ENCODE data around the gene CPLX3.

Gene CPLX3

GRCh38 chr15:74837482-74838136 is 11.2 kb downstream of the CPLX3 start:
- no peak for TF ChIP-seq REST (IDR thresholded peaks at IDR 0.05; ENCODE audit: low read depth)
- no peak for TF ChIP-seq CEBPB (IDR thresholded peaks at IDR 0.05)
- TF ChIP-seq YY1 (IDR thresholded peaks at IDR 0.05; ENCODE audit: low read depth): no peak
- TF ChIP-seq ZBTB7A (IDR thresholded peaks at IDR 0.05; ENCODE audit: low read depth): no peak

- no peak for TF ChIP-seq NFIC (IDR thresholded peaks at IDR 0.05)
- no peak for TF ChIP-seq RAD21 (IDR thresholded peaks at IDR 0.05; ENCODE audit: low read depth)
- TF ChIP-seq REST (IDR thresholded peaks at IDR 0.05; ENCODE audit: low read depth): no peak
- no peak for TF ChIP-seq CREB1 (IDR thresholded peaks at IDR 0.05; ENCODE audit: low read depth)
- no peak for TF ChIP-seq TAF1 (IDR thresholded peaks at IDR 0.05; ENCODE audit: low read depth)
- TF ChIP-seq FOXM1 (IDR thresholded peaks at IDR 0.05; ENCODE audit: borderline replicate concordance, low read depth): no peak
- no peak for TF ChIP-seq MAX (IDR thresholded peaks at IDR 0.05)
- no peak for TF ChIP-seq YY1 (IDR thresholded peaks at IDR 0.05; ENCODE audit: low read depth)
- no peak for TF ChIP-seq EGR1 (IDR thresholded peaks at IDR 0.05)
- no peak for TF ChIP-seq USF1 (IDR thresholded peaks at IDR 0.05)
- no peak for TF ChIP-seq TCF12 (IDR thresholded peaks at IDR 0.05; ENCODE audit: low read depth)
- no peak for TF ChIP-seq CEBPB (IDR thresholded peaks at IDR 0.05)
- no peak for TF ChIP-seq EP300 (IDR thresholded peaks at IDR 0.05; ENCODE audit: borderline replicate concordance)
- TF ChIP-seq TEAD4 (IDR thresholded peaks at IDR 0.05): no peak
- TF ChIP-seq ZBTB7A (IDR thresholded peaks at IDR 0.05; ENCODE audit: low read depth): no peak
These were observed 11.7 kb downstream of the CPLX3 start for GRCh38 chr15:74838137-74838516.

- TF ChIP-seq NFIC (IDR thresholded peaks at IDR 0.05): no peak
- TF ChIP-seq USF1 (IDR thresholded peaks at IDR 0.05): no peak
- no peak for TF ChIP-seq FOXM1 (IDR thresholded peaks at IDR 0.05; ENCODE audit: borderline replicate concordance, low read depth)
- no peak for TF ChIP-seq EGR1 (IDR thresholded peaks at IDR 0.05)
- TF ChIP-seq CREB1 (IDR thresholded peaks at IDR 0.05; ENCODE audit: low read depth): no peak
- no peak for TF ChIP-seq ZBTB7A (IDR thresholded peaks at IDR 0.05; ENCODE audit: low read depth)
- no peak for TF ChIP-seq TAF1 (IDR thresholded peaks at IDR 0.05; ENCODE audit: low read depth)
- TF ChIP-seq CEBPB (IDR thresholded peaks at IDR 0.05): no peak
- no peak for TF ChIP-seq TCF12 (IDR thresholded peaks at IDR 0.05; ENCODE audit: low read depth)
- no peak for TF ChIP-seq TEAD4 (IDR thresholded peaks at IDR 0.05)
- TF ChIP-seq RAD21 (IDR thresholded peaks at IDR 0.05; ENCODE audit: low read depth): no peak
- TF ChIP-seq EP300 (IDR thresholded peaks at IDR 0.05; ENCODE audit: borderline replicate concordance): no peak
These were observed 12.5 kb downstream of the CPLX3 start for GRCh38 chr15:74838746-74839525.

GRCh38 chr15:74839526-74840395 is 13.3 kb downstream of the CPLX3 start:
- TF ChIP-seq EP300 (IDR thresholded peaks at IDR 0.05; ENCODE audit: borderline replicate concordance) (no peak), MAX (IDR thresholded peaks at IDR 0.05) (no peak), YY1 (IDR thresholded peaks at IDR 0.05; ENCODE audit: low read depth) (no peak), CEBPB (IDR thresholded peaks at IDR 0.05) (no peak)
